Rectal smooth muscle tissue (tissue), 1 donor: Measurements from ENCODE around the gene SPATA19.

Experiments used
- H3K27ac ChIP-seq: one replicate; pipeline ENCODE4 v1.7.0; 2013; ENCODE audit warnings: low read depth, low read length, inconsistent platforms
- H3K27me3 ChIP-seq: one replicate; pipeline ENCODE4 v1.7.0; 2013; ENCODE audit warnings: low read length; ENCODE audit not compliant: control insufficient read depth, insufficient read depth
- H3K36me3 ChIP-seq: one replicate; pipeline ENCODE4 v1.7.0; 2013; ENCODE audit warnings: low read length; ENCODE audit not compliant: control insufficient read depth, insufficient read depth
- H3K4me1 ChIP-seq: one replicate; pipeline ENCODE4 v1.7.0; 2013; ENCODE audit warnings: low read length; ENCODE audit not compliant: control insufficient read depth, insufficient read depth
- H3K4me3 ChIP-seq: one replicate; pipeline ENCODE4 v1.7.0; 2013; ENCODE audit warnings: low read length
- H3K9ac ChIP-seq: one replicate; pipeline ENCODE4 v1.7.0; 2013; ENCODE audit warnings: low read length

SPATA19 gene

GRCh38 chr11:133809569-133810491 is 35.5 kb downstream of the SPATA19 start:
- Histone ChIP-seq H3K4me3 (peak overlapping the region; percentile 18), H3K27ac (no peak overlapping the region), H3K36me3 (no peaks in the 10 kb centered on the region), H3K27me3 (peaks cover 3% of the 10 kb centered on the region), H3K9ac (no peak overlapping the region), H3K4me1 (no peaks in the 10 kb centered on the region)

GRCh38 chr11:133808393-133809140 is 36.7 kb downstream of the SPATA19 start:
- Histone ChIP-seq H3K4me1 (no peaks in the 10 kb centered on the region), H3K36me3 (no peaks in the 10 kb centered on the region), H3K9ac (no peak overlapping the region), H3K27me3 (peaks cover 3% of the 10 kb centered on the region), H3K27ac (no peak overlapping the region), H3K4me3 (no peak overlapping the region)

- Histone ChIP-seq H3K27ac (no peak overlapping the region), H3K36me3 (no peaks in the 10 kb centered on the region), H3K9ac (no peak overlapping the region), H3K4me1 (no peaks in the 10 kb centered on the region), H3K27me3 (no peaks in the 10 kb centered on the region), H3K4me3 (no peak overlapping the region)
Observed at GRCh38 chr11:133803026-133803425, 42.3 kb downstream of the SPATA19 start.

GRCh38 chr11:133801356-133801755 is 44.0 kb downstream of the SPATA19 start:
- Histone ChIP-seq H3K27me3 (no peaks in the 10 kb centered on the region), H3K4me1 (no peaks in the 10 kb centered on the region), H3K36me3 (no peaks in the 10 kb centered on the region), H3K9ac (no peak overlapping the region), H3K4me3 (no peak overlapping the region), H3K27ac (no peak overlapping the region)

- no peak overlapping the region for H3K9ac ChIP-seq
- no peaks in the 10 kb centered on the region for H3K27me3 ChIP-seq
- no peaks in the 10 kb centered on the region for H3K4me1 ChIP-seq
- no peaks in the 10 kb centered on the region for H3K36me3 ChIP-seq
- H3K4me3 ChIP-seq = no peak overlapping the region
- H3K27ac ChIP-seq = no peak overlapping the region
Observed at GRCh38 chr11:133800666-133801065, 44.6 kb downstream of the SPATA19 start.

GRCh38 chr11:133797554-133797953 is 47.8 kb downstream of the SPATA19 start:
- no peak overlapping the region for H3K27ac ChIP-seq
- no peaks in the 10 kb centered on the region for H3K27me3 ChIP-seq
- no peak overlapping the region for H3K4me3 ChIP-seq
- no peaks in the 10 kb centered on the region for H3K4me1 ChIP-seq
- no peaks in the 10 kb centered on the region for H3K36me3 ChIP-seq
- H3K9ac ChIP-seq = no peak overlapping the region

- H3K36me3 ChIP-seq = no peaks in the 10 kb centered on the region
- H3K4me3 ChIP-seq = no peak overlapping the region
- no peak overlapping the region for H3K27ac ChIP-seq
- no peak overlapping the region for H3K9ac ChIP-seq
- no peaks in the 10 kb centered on the region for H3K27me3 ChIP-seq
- H3K4me1 ChIP-seq = no peaks in the 10 kb centered on the region
Observed at GRCh38 chr11:133796043-133796795, 49.1 kb downstream of the SPATA19 start.

- no peaks in the 10 kb centered on the region for H3K36me3 ChIP-seq
- H3K4me3 ChIP-seq = no peak overlapping the region
- H3K9ac ChIP-seq = no peak overlapping the region
- H3K27ac ChIP-seq = no peak overlapping the region
- H3K27me3 ChIP-seq = no peaks in the 10 kb centered on the region
- H3K4me1 ChIP-seq = no peaks in the 10 kb centered on the region
Observed at GRCh38 chr11:133795088-133795487, 50.2 kb downstream of the SPATA19 start.

GRCh38 chr11:133794205-133794604 is 51.1 kb downstream of the SPATA19 start:
- Histone ChIP-seq H3K4me3 (no peak overlapping the region), H3K36me3 (no peaks in the 10 kb centered on the region), H3K27ac (no peak overlapping the region), H3K27me3 (no peaks in the 10 kb centered on the region), H3K9ac (no peak overlapping the region), H3K4me1 (no peaks in the 10 kb centered on the region)

- H3K4me1 ChIP-seq = no peaks in the 10 kb centered on the region
- H3K9ac ChIP-seq = no peak overlapping the region
- no peaks in the 10 kb centered on the region for H3K36me3 ChIP-seq
- H3K27ac ChIP-seq = no peak overlapping the region
- H3K4me3 ChIP-seq = no peak overlapping the region
- no peaks in the 10 kb centered on the region for H3K27me3 ChIP-seq
Observed at GRCh38 chr11:133793271-133794035, 51.9 kb downstream of the SPATA19 start.

- Histone ChIP-seq H3K27ac (no peak overlapping the region), H3K36me3 (no peaks in the 10 kb centered on the region), H3K4me3 (no peak overlapping the region), H3K9ac (no peak overlapping the region), H3K27me3 (no peaks in the 10 kb centered on the region), H3K4me1 (no peaks in the 10 kb centered on the region)
Observed at GRCh38 chr11:133790995-133791394, 54.3 kb downstream of the SPATA19 start.
